ENCODE measurements around the gene ADAMTS1. TPM values are rescaled to one million over a fixed set of nuclear protein-coding genes. Genes with fewer than 3 reads are reported as not detected.

ADAMTS1 gene
- total and polyA plus RNA-seq, 2 of the 4 experiments (the other 2 are of a cell fraction): 116 to 317 TPM

- Histone ChIP-seq H2AK9ac (replicated peaks; ENCODE audit: low read depth, low read length, poor library complexity) (no peak overlapping the region), H4K5ac (ENCODE audit: low read depth, low read length) (no peak overlapping the region), H3K18ac (ENCODE audit: low read depth, low read length) (peak overlapping the region; percentile 18; the same call in 1 of the 2 replicates), H3K4me3 (ENCODE audit: insufficient read depth, low read depth, low read length) (no peak overlapping the region), H4K20me1 (ENCODE audit: insufficient read depth, low read length) (no peaks in the 10 kb centered on the region), H3K14ac (replicated peaks; ENCODE audit: low read depth, low read length) (no peak overlapping the region), H3K9me1 (ENCODE audit: insufficient read depth, low read length) (no peaks in the 10 kb centered on the region), H2BK20ac (ENCODE audit: low read depth, low read length) (no peak overlapping the region), H3K4me2 (ENCODE audit: low read depth, low read length) (no peak overlapping the region), H3K9ac (ENCODE audit: low read depth, low read length) (no peak overlapping the region), H3K79me1 (ENCODE audit: low read depth in 1 of 2, low read length in 2 of 2) (no peaks in the 10 kb centered on the region), H2AFZ (replicated peaks; ENCODE audit: low read length, poor library complexity) (no peak overlapping the region), H2AK5ac (ENCODE audit: low read depth, low read length) (no peak overlapping the region), H3K4me1 (ENCODE audit: control insufficient read depth, insufficient read depth, low read length) (peaks cover 2% of the 10 kb centered on the region; the same call in 1 of the 2 replicates), H4K8ac (ENCODE audit: low read depth in 2 of 2, low read length in 2 of 2) (no peak overlapping the region), H3K27ac (ENCODE audit: insufficient read depth, low read length) (no peak overlapping the region), H3K9me3 (ENCODE audit: control insufficient read depth, insufficient read depth, low read length) (no peaks in the 10 kb centered on the region), H2BK5ac (ENCODE audit: low read depth, low read length, poor library complexity, severe bottlenecking) (no peak overlapping the region), H3K36me3 (ENCODE audit: control insufficient read depth, insufficient read depth, low read length) (no peaks in the 10 kb centered on the region), H2BK15ac (ENCODE audit: low read depth, low read length) (no peak overlapping the region), H3K27me3 (ENCODE audit: control insufficient read depth, insufficient read depth, low read length) (no peaks in the 10 kb centered on the region), H3K23ac (ENCODE audit: low read depth, low read length) (no peak overlapping the region), H3K56ac (ENCODE audit: extremely low read depth, insufficient read depth, low read length) (no peak overlapping the region), H3K4ac (ENCODE audit: low read depth, low read length) (no peak overlapping the region), H2BK120ac (ENCODE audit: low read depth, low read length) (no peak overlapping the region), H4K91ac (ENCODE audit: insufficient read depth, low read depth, low read length) (no peak overlapping the region; the same call in 1 of the 2 replicates)
- BruUV-seq (replicated peaks): no TSS peak
- peak; percentile 15 for DNase-seq
- dilution Hi-C loops (cut with HindIII; ENCODE audit: low sequenced_read_pairs, unreplicated experiment): no loop called here
- in situ Hi-C loops (cut with MboI; ENCODE audit: low sequenced_read_pairs): no loop called here
- intact Hi-C loops (cut with micrococcal nuclease): no loop called here
- no peak for ATAC-seq (ENCODE audit: low read depth)
- ChIA-PET POLR2A (ENCODE audit: unreplicated experiment) (no interaction called here), CTCF (no interaction called here)
- WGBS, 2 experiments (ENCODE audit: extremely low coverage in 2 of 2, insufficient read length in 1 of 2): 60% methylated on average over 3 of the region's 3 CpGs; no CpG with 5 or more reads in 1 of the 2 experiments
- TF ChIP-seq MAFK (IDR thresholded peaks at IDR 0.05; ENCODE audit: low read depth, low read length) (no peak), POLR2A (IDR thresholded peaks at IDR 0.05; ENCODE audit: low read depth, low read length) (no peak), RCOR1 (IDR thresholded peaks at IDR 0.05; ENCODE audit: insufficient replicate concordance, low read length) (no peak), MAZ (IDR thresholded peaks at IDR 0.05; ENCODE audit: borderline replicate concordance, low read depth, low read length) (no peak), SMC3 (IDR thresholded peaks at IDR 0.05; ENCODE audit: low read depth, low read length) (no peak)
Measured at GRCh38 chr21:26887251-26887650, 42.0 kb upstream of the ADAMTS1 start.
